Measurements from ENCODE around the gene R3HDM4.
"Not testable (repeated sequence)": the region's sequence is repeated elsewhere in the genome, so short reads cannot be mapped to it uniquely, and the experiment has no call there.

The R3HDM4 gene

DNA sequence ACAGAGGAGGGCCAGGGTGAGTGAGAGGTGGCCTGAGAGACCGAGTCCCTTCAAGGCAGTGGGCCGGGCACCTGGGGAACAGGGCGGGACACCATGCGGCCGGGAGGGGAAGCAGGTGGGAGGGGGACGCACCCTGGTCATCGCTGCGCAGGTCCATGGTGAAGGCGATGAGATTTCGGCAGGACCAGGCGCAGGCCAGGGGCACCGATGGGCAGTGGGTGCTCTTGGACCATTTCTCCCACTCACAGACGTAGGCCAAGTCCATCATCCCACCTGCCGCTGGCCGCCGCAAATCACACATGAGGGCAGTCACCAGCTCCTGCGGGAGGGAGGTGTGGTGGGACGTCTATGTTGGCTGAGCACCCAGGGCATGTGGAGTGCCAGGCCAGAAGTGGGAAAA lies 22.2 kb downstream of the R3HDM4 start:
- TF ChIP-seq POLR2A (IDR thresholded peaks at IDR 0.05; ENCODE audit: low read depth, low read length): no peak
- FAIRE-seq (no peak), DNase-seq (ENCODE audit: insufficient read length, low spot score) (no peak)

DNA sequence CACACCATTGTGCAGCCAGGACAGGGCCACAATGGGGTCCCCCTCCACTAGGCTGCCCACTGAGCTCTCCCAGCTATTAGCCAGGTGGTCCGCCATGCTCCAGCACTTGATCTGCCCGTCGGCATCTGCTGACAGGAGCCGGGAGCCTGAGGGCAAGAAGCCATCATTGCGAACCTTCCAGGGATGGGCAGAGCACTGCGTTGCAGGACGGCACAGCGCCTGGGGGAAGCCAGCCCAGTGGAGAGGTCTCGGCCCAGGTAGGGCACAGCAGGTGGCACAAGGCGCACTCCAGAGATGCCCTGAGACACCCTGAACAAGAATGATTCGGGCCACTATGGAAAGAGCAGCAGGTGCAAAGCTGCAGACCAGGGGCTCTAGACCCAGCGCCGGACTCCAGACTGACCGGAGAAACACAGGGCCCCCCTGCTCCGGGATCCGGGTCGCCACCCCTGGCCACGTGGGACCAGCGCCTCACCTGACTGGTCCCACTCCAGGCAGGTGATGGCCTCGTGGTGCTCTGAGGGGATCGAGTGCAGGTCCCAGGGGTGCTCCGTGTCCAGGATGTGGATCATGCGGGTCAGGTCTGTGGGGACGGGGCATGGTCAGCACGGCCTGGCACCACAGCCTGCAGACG lies 23.2 kb downstream of the R3HDM4 start:
- DNase-seq (ENCODE audit: insufficient read length, low spot score): no peak
- FAIRE-seq: no peak
- TF ChIP-seq POLR2A (IDR thresholded peaks at IDR 0.05; ENCODE audit: low read depth, low read length): no peak

DNA sequence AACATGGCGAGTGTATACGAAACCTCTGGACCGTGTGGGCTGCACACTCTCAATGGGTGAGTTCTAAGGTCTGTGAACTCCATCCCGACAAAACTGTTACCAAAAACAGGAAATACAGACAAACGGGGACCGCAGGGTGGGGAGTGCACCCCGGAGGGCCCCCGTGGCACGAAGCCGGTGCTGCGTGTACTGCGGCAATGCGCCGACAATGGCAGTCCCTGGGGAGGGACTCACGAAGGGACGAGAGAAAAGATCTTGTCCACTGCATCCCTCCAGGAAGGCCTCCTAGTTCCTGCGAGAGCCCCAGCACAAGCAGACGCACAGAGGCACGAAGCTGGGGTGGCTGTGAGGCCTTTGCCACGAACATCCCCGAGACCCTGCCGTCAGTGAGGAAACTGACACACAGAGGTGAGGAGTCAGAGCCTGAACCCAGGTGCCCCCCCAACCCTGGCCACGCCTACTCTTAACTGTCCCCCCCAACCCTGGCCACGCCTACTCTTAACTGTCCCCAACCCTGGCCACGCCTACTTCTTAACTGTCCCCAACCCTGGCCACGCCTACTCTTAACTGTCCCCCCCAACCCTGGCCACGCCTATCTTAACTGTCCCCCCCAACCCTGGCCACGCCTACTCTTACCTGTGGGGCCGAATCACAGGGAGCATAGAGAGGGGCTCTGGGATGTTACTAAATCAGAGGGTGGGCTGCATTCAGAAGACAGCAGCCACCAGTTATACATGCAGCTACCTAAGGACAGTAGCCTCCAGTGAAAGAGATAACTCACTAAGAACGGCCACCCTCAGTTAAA lies 24.2 kb downstream of the R3HDM4 start:
- FAIRE-seq: no peak
- TF ChIP-seq POLR2A (IDR thresholded peaks at IDR 0.05; ENCODE audit: low read depth, low read length): no peak
- no peak for DNase-seq (ENCODE audit: insufficient read length, low spot score)

DNA sequence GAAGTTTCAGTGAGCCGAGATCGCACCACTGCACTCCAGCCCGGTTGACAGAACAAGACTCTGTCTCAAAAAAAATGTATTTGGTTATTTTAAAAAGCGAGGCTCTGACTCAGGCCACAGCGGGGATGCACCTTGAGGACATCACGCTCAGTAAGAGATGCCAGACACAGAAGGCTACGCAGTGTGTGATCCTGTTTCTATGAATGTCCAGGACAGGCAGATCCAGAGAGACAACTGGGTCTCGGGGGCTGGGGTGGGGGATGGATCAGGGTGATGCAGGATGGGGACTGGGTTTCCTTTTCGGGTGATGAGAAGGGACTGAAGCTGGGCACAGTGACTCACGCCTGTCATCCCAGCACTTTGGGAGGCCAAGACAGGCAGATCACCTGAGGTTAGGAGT lies 25.4 kb downstream of the R3HDM4 start:
- no peak for TF ChIP-seq POLR2A (IDR thresholded peaks at IDR 0.05; ENCODE audit: low read depth, low read length)
- no peak for FAIRE-seq
- DNase-seq (ENCODE audit: insufficient read length, low spot score): no peak

DNA sequence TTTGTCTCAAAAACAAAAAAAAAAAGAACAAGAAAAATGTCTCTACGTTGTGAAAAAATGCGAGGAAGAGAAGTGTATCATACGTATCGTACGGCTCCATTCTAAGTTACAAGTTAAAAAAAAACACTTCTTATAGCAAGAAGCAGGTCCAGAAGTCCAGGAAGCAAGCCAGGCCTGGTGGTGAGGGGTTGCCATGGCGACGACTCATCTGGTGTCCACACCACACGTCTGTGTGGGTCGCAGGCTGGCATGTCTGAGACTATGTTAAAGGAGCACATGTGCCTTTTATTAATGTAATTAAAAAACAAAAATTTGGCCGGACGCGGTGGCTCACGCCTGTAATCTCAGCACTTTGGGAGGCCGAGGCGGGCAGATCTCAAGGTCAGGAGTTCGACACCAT lies 25.9 kb downstream of the R3HDM4 start:
- DNase-seq (ENCODE audit: insufficient read length, low spot score): no peak
- no peak for FAIRE-seq

DNA sequence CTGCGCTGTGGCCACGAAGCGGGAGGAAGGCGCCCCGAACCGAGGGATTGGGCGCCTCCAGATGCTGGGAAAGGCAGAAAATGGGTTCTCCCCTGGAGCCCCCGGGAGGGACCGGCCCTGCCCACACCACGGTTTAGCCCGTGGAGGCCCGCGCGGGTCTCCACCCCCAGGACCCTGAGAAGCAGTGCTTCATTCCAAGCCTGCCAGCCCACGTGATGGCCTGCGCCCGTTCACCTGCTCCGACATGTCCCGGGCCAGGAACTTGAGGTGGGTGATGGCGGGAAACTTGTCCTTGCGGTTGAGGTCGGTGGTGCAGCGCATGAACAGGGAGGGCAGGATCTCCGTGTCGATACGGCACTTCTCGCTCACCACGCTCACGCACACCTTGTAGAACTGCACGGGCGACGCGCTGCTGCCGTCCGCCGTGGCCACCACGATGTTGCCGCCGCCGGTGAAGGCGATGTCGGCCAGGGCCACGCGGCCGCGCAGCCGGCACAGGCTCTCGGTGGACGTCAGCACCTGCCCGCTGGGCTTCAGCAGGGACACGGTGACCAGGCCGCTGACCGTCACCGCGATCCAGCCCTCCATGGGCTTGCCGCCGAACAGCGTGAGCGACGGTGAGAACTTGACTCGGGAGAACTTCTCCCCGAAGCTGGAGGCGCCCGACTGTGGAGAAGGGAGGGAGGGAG lies 27.3 kb downstream of the R3HDM4 start:
- no peak for FAIRE-seq
- no peak for DNase-seq (ENCODE audit: insufficient read length, low spot score)

More for the DNA sequence above, 25.9 kb downstream of the R3HDM4 start:
- TF ChIP-seq POLR2A (IDR thresholded peaks at IDR 0.05; ENCODE audit: low read depth, low read length): no peak

DNA sequence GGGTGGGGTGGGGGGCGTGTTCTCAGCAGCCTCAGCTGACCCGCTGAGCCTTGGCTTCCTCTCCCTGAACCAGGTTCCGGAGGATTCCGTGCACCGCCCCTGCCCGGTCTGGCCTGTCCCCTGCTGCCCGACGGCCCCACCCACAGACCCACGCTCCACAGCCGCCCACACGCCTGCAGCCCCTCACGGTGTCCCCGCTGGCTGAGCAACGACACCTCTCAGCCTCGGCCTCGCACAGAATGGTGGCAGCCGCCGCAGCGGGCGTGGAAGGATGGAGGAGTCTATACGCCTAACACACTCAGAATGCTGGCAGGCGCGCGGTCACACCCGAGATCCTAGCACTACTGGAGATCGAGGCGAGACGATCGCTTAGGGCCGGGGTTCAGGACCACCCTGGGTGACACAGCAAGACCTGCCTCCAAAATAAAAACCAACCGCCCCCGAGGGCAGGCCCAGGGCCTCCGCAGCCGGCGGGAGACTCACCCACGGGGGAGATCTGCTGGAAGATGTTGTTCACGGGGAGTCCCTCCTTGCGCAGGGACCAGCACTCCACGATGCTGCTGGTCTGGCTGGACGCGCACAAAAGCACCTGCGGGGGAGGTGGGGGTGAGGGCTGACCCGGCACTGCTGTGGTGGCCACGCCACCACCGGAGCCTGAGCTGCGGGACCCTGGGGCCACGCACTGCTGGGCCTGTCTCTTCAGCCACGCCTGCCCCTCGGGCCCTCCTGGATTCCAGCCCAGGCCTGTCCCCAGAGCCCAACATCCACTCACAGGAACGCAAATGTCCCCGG lies 28.4 kb downstream of the R3HDM4 start:
- no peak for FAIRE-seq

More for the DNA sequence above, 27.3 kb downstream of the R3HDM4 start:
- no peak for TF ChIP-seq POLR2A (IDR thresholded peaks at IDR 0.05; ENCODE audit: low read depth, low read length)

DNA sequence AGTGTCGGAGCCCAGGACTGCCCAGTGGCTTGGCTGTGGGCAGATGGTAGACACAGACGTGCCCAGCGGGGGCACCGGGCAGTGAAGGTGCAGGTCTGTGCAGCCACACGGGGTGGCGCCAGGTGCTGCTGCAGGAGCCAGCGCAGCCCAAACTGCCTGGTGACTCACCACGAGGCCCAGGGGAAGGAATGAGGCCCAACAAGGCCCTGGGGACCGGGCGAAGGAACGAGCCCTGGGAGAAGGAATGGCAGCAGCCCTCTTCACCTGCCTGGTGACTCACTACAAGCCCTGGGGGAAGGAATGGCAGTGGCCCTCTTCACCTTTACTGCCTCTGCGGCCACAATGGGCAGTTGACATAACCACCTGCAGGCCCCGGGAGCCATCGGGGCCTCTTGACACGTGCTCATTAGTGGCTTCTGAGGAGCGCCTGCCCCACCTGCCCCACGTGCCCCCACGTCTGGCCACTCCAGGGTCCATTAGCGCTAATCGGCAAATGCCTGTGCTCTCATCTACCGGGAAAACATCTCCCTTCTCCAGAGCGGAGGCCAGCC lies 29.3 kb downstream of the R3HDM4 start:
- no peak for DNase-seq (ENCODE audit: insufficient read length, low spot score)
- no peak for TF ChIP-seq POLR2A (IDR thresholded peaks at IDR 0.05; ENCODE audit: low read depth, low read length)
- no peak for FAIRE-seq

More for the DNA sequence above, 28.4 kb downstream of the R3HDM4 start:
- TF ChIP-seq POLR2A (IDR thresholded peaks at IDR 0.05; ENCODE audit: low read depth, low read length): no peak
- no peak for DNase-seq (ENCODE audit: insufficient read length, low spot score)

DNA sequence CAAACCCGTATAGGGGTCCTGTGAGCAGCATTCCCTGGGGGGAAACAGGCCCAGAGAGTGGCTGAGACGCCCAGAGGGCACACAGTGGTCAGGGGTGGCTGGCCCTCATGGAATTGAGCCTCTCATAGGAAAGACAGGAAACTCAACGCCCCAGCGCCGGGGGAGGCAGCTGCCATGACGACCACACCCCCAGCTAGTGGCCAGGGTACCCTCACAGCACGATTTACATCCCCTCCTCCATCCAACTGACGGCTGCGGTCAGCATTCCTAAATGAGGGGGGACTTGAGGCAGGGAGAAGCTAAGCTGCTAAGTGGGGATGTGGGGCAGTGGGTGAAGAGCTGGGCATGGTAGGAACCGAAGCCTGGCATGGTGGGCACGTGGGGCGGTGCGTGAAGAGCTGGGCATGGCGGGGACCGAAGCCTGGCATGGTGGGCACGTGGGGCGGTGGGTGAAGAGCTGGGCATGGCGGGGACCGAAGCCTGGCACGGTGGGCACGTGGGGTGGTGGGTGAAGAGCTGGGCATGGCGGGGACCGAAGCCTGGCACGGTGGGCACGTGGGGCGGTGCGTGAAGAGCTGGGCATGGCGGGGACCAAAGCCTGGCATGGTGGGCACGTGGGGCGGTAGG lies 30.0 kb downstream of the R3HDM4 start:
- FAIRE-seq (no peak), DNase-seq (ENCODE audit: insufficient read length, low spot score) (no peak)
- no peak for TF ChIP-seq POLR2A (IDR thresholded peaks at IDR 0.05; ENCODE audit: low read depth, low read length)

DNA sequence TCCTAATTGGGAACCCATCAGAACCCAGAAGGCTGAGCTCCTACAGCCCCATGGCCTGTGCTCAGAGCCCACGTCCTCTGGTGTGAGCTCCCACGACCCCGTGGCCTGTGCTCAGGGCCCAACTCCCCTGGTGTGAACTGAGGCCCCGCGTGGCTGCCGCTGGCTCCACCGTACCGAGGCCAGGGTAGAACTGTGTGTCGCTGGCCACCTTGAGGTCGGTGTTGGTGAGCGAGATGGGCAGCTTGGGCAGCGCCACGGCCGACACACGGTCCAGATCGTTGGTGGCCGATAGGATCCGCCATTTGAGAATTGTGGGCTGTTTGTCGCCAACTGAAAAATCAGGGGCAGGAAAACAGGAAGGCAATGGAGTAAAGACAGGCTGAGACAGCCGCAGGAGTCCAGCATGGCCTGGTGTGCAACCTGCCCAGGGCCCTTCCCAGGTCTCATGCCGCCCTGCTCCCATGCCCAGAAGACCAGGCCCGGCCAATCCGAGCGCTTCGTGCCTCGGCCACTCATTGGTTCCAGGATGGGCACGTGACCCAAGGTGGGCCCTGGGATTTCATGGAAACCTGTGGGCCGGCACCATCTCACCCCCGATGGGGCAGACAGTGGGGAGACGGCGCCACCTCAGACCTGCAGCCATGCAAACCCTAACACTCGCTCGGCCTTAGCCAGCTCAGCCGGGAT lies 31.5 kb downstream of the R3HDM4 start:
- DNase-seq (ENCODE audit: insufficient read length, low spot score): no peak
- FAIRE-seq: no peak
- no peak for TF ChIP-seq POLR2A (IDR thresholded peaks at IDR 0.05; ENCODE audit: low read depth, low read length)

DNA sequence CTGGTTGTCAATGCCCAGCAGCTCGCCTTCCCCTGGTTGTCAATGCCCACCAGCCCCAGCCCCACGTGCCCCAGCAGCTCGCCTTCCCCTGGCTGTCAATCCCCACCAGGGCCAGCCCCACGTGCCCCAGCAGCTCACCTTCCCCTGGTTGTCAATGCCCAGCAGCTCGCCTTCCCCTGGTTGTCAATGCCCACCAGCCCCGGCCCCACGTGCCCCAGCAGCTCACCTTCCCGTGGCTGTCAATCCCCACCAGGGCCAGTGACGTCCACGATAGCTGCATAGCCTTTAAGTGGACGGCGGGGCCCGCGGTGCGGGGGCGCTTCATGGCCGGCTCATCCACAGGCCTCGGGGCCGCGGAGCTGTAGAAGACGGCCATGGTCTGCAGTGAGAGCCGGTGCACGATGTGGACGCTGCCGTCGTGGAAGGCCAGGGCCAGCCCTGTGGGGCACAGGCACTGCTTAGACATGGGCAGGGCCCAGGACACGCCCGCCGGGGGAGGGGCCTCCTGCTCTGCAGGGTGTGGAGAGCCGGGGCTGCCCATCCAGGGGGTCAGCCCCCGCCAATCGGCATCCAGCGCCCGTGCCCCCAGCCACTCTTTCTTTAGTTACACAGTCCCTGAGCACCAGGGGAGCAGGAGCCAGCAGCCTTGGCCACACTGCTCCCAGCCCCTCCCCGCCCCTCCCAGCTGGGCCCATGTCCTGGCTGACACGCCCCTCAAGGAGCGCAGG lies 33.1 kb downstream of the R3HDM4 start:
- TF ChIP-seq POLR2A (IDR thresholded peaks at IDR 0.05; ENCODE audit: low read depth, low read length): no peak
- DNase-seq (ENCODE audit: insufficient read length, low spot score): no peak
- FAIRE-seq: no peak

DNA sequence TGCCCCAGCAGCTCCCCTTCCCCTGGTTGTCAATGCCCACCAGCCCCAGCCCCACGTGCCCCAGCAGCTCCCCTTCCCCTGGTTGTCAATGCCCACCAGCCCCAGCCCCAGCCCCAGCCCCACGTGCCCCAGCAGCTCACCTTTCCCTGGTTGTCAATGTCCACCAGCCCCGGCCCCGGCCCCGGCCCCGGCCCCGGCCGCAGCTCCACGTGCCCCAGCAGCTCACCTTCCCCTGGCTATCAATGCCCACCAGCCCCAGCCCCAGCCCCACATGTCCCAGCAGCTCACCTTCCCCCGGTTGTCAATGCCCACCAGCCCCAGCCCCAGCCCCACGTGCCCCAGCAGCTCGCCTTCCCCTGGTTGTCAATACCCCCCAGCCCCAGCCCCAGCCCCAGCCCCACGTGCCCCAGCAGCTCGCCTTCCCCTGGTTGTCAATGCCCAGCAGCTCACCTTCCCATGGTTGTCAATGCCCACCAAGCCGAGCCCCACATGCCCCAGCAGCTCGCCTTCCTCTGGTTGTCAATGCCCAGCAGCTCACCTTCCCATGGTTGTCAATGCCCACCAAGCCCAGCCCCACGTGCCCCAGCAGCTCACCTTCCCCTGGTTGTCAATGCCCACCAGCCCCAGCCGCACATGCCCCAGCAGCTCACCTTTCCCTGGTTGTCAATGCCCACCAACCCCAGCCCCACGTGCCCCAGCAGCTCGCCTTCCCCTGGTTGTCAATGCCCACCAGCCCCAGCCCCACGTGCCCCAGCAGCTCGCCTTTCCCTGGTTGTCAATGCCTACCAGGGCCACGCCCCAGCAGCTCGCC lies 34.1 kb downstream of the R3HDM4 start:
- not testable (repeated sequence) for DNase-seq (ENCODE audit: insufficient read length, low spot score); FAIRE-seq

DNA sequence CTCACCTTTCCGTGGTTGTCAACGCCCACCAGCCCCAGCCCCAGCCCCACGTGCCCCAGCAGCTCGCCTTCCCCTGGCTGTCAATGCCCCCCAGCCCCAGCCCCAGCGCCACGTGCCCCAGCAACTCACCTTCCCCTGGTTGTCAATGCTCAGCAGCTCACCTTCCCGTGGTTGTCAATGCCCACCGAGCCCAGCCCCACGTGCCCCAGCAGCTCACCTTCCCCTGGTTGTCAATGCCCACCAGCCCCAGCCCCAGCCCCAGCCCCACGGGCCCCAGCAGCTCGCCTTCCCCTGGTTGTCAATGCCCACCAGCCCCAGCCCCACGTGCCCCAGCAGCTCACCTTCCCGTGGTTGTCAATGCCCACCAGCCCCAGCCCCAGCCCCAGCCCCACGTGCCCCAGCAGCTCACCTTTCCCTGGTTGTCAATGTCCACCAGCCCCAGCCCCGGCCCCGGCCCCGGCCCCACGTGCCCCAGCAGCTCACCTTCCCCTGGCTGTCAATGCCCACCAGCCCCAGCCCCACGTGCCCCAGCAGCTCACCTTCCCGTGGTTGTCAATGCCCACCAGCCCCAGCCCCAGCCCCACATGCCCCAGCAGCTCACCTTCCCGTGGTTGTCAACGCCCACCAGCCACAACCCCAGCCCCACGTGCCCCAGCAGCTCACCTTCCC lies 34.9 kb downstream of the R3HDM4 start:
- not testable (repeated sequence) for FAIRE-seq; DNase-seq (ENCODE audit: insufficient read length, low spot score)
